CD4-positive, alpha-beta T cell treated with Interleukin-2 at 100 ng/mL for 4 hours (primary cell): ENCODE measurements around the gene TMEM41B.
A peak's percentile ranks its signal among the peaks of the same experiment; 100 is the strongest.
"Not testable (repeated sequence)": the region's sequence is repeated elsewhere in the genome, so short reads cannot be mapped to it uniquely, and the experiment has no call there.

Experiments
- DNase-seq: peaks from one replicate; pipeline ENCODE4 v3.0.0-alpha.2; 2020; ENCODE audit warnings: low spot score

The TMEM41B gene

DNA sequence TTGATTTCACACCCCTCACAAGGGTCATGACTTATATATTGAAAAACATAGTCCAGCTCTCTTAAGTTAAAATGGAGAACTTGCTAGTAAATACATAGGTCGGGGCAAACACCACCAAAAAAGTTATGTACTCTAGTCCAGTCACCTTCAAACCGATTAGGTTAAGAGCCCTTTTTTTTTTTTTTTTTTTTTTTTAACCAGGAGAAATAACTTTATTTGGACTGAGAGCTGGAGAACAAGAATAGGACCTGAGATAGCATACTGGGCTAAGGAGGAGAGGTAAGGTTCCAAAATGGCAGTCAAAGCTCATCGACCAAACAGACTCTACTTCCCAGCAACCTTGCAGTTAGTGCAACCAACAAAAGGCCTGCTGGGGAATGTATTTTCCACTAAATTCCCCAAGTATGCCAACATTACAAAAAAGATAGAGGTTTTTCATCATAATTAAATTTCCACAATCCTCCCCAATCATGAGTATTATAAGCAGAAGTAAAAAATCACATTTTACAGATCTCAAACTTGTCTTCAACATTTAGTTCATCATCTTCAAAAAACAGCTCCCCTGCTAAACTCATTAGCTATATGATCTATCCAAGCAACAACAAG, 3.8 kb downstream of the TMEM41B start:
- DNase-seq, result no peak

DNA sequence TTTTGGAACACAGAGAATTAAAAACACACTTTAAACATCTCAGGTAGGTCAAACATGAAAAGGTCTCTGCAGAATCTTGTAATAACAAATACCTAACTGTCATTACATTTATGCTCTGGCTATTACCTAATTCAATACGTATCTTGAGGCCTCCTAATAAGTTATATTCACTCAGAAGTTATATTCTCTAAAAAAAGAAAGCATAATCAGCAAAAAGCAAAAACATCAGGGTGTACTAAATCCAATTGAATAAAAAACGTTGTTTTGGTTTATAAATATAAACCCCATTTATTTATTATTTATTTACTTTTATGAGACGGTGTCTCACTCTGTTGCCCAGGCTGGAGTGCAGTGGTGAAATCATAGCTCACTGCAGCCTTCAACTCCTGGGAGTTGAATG, 10.2 kb downstream of the TMEM41B start:
- no peak for DNase-seq

DNA sequence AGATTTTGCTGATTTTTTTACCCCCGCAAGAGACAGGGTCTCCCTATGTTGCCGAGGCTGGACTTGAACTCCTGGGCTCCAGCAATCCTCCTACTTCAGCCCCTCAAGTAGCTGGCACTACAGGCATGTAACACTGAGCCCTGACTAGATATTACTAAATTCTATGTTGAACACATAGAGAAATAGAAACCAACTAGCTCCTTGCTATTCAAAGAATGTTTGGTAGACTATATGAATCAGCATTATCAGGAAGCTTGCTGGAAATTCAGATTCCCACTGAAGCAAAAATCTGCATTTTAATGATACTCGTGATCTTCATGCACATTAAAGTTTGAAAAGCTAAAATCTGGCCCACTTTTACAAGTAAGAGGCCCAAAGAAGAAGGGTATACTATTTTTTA, 11.9 kb downstream of the TMEM41B start:
- no peak for DNase-seq

DNA sequence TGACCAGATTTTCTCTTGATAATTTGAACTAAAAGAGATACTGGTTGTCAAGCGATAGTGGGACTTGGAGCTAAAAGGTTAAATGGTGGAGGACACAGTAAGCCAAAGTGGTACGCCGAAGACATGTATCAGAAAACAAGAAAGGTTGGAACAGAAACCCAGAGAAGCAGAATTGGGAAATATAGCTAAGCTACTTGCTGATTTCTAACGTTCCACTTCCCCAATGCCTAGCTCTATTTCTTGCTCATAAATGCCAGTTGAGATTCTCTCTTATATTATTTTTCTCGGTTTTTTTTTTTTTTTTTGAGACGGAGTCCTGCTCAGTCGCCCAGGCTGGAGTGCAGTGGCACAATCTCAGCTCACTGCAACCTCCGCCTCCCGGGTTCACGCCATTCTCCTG, 12.7 kb downstream of the TMEM41B start:
- DNase-seq, result no peak

DNA sequence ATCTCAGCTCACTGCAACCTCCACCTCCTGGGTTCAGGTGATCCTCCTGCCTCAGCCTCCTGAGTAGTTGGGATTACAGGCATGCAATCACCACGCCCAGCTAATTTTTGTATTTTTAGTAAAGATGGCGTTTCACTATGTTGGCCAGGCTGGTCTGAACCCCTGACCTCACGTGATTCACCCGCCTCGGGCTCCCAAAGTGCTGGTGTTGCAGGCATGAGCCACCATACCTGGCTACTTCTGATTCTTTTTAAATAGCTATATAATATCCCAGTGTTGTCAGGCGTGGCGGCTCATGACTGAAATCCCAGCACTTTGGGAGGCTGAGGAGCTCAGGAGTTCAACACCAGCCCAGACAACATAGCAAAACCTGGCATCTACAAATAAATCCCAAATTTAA, 20.7 kb downstream of the TMEM41B start:
- no peak for DNase-seq

DNA sequence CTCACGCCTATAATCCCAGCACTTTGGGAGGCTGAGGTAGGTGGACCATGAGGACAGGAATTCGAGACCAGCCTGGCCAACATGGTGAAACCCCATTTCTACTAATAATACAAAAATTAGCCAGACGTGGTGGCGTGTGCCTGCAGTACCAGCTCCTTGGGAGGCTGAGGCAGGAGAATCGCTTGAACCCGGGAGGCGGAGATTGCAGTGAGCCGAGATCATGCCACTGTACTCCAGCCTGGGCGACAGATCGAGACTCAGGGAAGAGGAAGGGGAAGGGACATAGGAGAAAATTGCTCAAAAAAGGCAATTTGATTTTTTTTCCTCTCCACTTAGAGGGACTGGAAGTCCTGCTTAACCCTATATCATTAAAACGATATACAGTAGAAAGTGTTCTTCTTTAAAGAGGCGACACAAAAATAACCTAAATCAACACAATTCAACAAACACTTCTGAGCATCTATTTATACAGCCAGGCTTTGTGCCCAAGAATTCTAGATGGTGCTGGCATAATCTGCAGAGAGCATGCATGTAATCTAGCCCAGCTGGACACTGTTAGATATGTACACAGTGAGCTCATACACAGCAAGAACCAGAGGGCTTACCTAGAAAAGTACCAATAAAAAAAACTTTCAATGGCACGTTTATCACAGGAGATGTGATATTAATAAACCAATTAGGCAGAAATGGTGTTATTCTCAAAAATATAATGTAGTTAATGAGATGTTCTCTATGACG, 28.4 kb downstream of the TMEM41B start:
- no peak for DNase-seq

DNA sequence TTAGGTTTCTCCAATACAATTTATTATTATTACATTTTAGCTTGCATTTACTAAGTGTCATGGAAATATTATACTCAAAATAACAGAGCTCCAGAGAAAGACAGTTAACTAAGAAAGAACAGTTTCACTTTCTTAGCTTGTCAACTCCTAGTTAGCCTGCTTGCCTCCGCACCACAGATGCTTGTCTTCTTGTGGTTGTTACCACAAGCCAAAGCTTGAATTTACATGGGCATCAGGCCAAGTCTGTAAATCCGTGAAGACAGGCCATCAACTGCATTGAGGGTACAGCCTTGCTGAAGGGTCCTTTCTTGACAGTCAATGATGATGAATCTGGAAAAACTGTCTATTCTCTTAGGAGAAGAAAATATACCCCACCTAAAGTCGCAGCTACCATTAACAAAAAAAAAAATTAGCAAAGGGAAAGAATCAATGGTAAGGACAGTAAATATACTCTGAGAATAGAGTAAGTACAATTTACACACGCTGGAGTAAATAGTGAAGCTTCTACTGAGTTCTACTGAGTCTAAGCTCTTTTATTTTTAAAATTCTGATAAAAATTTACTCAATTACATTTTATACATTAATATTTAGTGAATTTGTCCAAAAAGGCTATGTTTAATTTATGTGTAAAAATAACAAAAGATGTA, 33.6 kb downstream of the TMEM41B start:
- peak; percentile 59 for DNase-seq

DNA sequence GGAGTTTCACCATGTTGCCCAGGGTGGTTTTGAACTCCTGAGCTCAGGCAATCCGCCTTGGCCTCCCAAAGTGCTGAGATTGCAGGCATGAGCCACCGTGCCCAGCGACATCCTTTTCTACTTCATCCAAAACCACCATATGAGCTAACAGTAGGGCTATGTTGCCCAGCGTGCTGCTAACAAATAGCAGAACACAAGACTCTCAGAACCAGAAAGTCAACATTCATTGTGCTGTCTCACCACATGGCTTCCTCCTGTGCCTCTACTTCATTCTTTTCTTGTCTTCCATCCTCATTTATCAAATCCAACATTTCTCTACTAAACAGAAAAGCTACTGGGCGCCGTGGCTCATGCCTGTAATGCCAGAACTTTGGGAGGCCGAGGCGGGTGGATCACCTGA, 37.2 kb downstream of the TMEM41B start:
- DNase-seq, result no peak

DNA sequence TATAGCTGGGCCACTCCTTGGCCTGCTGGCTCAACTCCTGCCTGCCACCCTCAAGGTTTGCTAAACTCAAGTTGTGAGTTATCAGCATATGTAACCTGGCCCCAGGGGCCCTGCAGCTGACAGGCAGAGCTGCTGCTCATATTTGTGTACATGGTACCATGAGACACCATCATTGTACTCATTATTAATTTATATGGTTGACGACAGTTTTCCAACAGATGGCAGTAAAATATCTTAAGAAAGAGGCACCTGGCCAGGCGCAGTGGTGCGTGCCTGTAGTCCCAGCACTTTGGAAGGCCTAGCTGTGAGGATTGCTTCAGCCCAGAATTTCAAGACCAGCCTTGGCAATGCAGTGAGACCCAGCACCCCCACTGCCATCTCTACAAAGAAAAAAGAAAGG, 37.8 kb downstream of the TMEM41B start:
- DNase-seq, result no peak

DNA sequence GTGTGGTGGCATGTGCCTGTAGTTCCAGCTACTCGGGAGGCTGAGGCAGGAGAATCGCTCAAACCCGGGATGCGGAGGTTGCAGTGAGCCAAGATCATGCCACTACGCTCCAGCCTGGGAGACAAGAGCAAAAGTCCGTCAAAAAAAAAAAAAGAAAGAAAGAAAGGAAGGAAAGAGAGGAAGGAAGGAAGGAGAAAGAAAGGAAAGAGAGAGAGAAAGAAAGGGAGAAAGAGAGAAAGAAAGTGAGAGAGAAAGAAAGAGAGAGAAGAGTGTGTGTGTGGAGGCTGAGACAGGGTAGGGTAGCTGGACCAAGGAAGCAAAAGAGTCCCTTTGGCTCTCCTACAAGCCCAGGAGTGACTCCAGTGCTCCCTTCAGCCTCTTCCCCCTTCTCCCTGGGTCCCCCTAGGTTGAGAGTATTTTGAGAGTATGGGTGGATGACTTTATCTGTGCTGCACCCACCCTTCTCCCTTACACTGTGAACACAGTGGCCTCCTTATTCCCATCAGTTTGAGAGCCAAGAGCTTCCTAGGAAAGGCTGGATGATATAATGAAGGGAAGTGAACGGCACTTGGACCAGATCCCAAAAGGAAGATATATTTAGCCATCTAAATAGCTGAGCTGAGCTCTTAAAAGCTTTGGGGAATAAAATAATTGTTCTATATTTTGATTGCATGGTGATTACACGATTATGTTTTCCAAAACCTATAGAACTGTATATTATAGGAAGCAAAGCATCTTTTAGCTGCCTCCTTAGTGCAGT, 39.7 kb downstream of the TMEM41B start:
- no peak for DNase-seq

DNA sequence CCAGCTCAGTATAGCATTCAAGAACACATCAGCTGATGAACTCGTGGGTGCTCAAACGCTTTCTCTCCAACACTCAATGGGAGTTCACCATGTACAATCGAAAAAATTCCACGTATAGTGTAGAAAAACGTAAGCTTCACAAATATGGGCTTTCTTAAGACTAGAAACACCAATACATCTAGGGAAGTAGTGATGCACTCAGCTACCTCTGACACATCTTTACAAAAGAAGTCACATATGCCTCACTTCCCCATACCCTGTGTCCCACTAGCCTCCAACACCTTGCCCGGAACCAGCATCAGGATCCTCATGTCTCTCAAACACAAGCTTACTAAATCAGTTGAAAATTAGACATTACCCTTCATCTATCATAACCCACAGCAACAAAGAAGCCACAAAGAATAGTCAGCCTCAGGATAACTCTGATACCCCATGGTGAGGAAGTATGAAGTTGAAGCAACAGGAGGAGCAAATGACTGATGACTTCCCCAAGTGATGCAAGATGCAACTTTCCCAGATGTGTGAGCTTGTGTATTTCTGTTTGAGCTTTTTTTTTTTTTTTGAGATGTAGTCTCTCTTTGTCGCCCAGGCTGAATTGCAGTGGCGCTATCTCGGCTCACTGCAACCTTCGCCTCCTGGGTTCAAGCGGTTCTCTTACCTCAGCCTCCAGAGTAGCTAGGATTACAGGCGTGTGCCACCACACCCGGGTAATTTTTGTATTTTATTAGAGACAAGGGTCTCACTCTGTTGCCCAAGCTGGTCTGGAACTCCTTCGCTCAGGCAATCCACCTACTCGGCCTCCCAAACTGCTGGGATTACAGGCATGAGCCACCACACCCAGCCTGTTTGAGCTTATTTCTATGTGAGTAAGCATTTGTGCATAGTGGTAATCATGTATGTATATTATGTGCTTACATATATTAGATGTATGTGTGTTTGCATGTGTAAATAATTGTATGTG, 40.7 kb downstream of the TMEM41B start:
- DNase-seq, result no peak

DNA sequence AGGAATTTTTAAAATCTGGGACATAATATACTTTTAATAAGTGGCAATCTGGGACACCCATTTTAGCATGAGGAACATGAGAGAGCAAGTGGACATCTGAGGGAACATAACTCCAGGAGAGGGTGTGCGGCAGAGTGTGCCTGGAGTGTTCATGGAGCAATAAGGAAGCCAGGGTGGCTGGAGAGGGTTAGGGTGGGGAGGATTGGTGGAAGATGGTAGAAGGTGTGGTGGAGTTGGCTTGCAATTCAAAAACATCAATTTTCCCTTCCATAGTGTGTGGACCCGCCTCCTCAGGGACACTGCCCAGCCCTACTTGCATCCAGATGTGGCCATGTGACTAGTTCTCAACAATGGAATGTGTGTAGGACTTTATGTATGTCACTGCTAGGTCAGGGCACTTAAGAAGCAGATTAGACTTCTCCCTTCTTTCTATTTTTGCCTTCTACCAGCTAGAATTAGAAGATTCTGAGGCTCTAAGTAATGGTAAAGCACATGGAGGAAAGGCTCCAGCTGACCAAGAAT, 44.8 kb downstream of the TMEM41B start:
- no peak for DNase-seq

DNA sequence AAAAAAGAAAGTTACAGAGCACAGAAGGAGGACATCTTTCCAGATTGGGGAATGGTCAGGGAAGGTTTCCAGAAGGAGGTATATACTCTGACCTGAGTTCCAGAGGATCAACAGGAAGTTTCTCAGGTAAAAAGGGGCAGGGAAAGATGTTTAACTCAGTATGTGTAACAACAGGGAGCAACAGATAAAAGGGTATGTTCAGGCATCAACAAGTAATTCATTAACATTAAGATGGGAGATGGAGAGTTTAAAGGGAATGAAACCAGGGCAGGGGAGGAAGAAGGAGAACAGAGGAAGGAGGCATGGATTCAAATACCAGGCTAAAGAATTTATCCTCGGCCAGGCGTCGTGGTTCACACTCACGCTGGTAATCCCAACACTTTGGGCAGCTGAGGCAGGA, 46.7 kb downstream of the TMEM41B start:
- DNase-seq, result no peak

DNA sequence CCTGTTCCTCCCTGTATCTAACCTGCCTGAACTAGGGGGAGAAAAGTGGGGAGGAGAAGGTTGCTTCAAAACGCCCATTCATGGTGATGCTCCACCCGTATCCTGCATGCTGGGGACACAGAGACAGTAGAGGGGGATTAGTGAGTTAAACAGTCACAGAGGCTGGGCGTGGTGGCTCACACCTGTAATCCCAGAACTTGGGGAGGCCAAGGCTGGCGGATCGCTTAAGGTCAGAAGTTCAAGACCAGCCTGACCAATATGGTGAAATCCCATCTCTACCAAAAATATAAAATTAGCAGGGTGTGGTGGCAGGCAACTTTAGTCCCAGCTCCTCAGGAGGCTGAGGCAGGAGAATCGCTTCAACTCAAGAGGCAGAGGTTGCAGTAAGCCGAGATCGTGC, 47.5 kb downstream of the TMEM41B start:
- no peak for DNase-seq

DNA sequence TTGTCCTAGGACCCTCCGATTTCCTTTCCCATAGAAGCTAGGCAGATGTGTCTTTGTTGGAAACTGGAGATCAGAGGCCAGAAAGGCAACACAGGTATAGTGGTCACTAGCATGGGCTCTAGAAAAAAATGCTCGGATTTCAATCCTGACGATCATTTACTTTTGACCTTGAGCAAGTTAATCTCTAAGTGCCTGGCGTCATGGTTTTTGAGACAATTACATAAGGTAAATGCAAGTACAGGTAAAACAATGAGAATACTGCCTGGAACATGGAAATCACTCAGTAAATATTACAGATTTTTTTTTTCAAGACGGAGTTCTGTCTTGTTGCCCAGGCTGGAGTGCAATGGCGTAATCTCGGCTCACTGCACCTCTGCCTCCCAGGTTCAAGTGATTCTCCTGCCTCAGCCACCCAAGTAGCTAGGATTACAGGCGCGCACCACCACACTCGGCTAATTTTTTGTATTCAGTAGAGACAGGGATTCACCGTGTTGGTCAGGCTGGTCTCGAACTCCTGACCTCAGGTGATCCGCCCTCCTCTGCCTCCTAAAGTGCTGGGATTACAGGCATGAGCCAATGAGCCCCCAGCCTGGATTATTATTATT, 48.2 kb downstream of the TMEM41B start:
- no peak for DNase-seq

DNA sequence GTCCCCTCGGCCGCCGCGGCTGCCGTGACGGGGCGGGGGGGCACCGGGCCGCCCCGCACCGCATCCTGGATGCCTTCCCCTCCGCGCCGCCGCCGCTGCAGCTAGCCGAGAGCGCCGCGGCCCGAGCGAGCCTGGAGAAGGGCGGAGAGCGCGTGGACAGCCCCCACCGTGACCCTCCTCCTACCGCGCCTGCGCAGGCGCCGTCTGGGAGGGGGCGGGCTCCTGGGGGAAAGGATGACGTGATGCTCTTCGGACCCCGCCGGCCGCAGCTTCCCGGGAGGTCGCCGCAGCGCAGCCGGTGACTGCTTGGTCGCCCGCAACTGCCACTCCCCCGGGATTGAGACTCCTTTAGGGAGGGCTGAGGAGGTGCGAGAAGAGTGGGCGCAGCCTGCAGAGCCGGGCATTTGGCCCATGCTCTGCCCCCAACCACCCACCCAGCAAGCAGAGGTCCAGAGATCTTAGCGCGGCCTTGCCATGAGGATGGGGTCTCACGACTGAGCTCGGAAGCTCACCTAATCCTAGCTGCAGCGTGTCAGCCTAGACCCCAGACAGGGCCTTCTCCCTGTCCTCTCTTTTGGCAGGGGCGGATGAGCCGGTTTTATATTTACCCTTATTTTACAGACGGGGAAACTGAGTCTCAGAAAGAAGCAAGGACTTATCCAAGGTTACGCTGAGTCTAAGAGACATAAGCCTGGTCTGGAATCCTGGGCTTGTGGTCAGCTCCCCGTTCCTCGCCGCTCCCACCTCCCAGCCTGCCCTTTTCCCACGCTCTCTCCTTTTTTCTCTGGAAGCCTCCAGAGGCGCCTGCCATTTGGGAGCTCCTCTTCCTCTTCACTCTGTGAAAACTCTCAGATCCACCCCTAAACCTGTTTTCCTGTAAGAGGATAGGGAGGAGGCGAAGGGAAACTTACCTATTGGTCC, 48.9 kb downstream of the TMEM41B start, which contains the start of gene DENND5A:
TSS of gene DENND5A (minus strand) at position 140 of the 921 bp plus-strand sequence. CDS start 281 bp downstream, outside the sequence.
- DNase-seq, result peak; percentile 54

DNA sequence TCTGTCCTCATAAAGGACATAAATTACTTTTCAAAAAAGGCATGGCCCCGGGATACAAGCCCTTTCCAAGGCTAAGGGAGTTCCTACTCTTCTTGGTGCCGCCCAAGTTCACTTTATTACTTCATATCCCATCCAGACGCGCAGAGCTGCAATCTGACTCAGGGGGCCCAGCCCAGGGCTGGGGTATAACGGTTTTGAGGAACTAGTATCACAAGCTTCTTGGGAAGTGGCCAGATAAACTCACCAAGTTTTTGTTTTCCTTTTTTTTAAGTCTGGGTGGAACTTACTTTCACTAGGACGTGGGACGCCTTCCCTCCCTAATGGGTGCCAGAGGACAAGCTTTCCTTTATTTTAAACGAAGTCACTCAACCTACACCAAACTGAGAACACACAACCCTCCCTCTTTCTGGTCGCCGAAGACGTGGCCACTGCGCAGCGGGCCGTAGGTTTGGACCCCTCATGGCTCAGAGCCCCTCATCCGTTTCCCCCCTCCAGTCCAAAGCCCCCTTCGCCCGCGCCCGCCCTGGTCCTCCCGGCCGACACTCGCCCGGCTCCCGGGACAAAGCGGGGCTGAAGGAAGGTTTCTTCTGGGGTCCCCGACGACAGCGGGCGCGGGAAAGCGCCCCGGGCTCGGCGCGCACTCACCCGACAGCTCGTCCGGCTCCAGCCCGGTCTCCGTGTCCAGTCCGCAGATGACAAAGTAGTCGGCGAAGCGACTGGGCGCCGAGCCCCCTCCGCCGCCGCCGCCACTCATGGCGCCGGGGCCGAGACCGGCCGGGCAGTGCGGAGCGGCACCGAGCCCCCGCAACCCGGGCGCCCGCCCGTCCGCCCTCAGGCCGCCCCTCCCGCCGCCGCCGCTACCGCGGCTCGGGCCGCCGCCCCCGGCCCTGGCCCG, 49.8 kb downstream of the TMEM41B start:
- peak; percentile 41 for DNase-seq

DNA sequence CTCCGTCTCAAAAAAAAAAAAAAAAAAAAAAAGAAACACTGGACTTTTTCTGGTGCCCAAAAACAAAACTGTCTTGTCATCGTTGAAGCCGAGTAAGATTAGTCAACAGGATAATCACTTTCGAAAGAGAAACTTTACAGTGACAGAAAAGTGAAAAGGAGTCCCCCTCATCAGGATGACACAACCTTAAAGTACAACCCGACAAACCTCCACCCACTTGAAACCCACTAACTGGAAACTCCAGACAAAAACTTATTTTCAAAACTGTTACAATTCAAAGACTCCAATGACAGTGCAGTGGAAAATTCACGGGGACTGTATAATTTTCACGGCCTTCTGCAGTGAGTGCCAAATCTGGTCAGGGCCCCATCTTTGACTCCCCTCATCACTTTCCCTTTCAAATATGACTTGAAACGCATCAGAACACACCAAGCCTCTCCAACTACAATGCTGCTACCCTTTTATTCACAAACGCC, 50.5 kb downstream of the TMEM41B start:
- DNase-seq, result peak; percentile 60

DNA sequence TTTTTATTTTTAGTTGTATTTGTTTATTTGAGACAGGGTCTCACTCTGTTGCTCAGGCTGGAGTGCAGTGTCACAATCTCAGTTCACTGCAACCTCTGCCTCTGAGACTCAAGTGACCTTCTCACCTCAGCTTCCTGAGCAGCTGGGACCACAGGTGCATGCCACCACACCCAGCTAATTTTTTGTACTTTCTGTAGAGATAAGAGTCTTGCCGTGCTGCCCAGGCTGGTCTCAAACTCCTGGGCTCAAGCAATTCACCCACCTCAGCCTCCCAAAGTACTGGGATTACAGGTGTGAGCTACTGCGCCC, 53.6 kb downstream of the TMEM41B start:
- not testable (repeated sequence) for DNase-seq
